GM21360 (cell line): ENCODE data around the gene SRGAP3.

Experiments
- ATAC-seq: cut with Tn5 transposase; IDR thresholded peaks from one replicate; pipeline ENCODE4 v1.9.1; 2021; ENCODE audit warnings: mild to moderate bottlenecking, moderate library complexity; ENCODE audit not compliant: unreplicated experiment

Gene SRGAP3

GRCh38 chr3:9122732-9123364 lies 126.6 kb downstream of the SRGAP3 start:
- no peak for ATAC-seq

- no peak for ATAC-seq
Measured at GRCh38 chr3:9121366-9122001, 128.0 kb downstream of the SRGAP3 start.

GRCh38 chr3:9119331-9119730 lies 130.1 kb downstream of the SRGAP3 start:
- no peak for ATAC-seq

GRCh38 chr3:9118222-9118621 lies 131.2 kb downstream of the SRGAP3 start:
- no peak for ATAC-seq

- no peak for ATAC-seq
Measured at GRCh38 chr3:9117220-9117619, 132.2 kb downstream of the SRGAP3 start.

GRCh38 chr3:9116336-9116735 lies 133.1 kb downstream of the SRGAP3 start:
- no peak for ATAC-seq

- no peak for ATAC-seq
Measured at GRCh38 chr3:9115336-9115735, 134.1 kb downstream of the SRGAP3 start.

- no peak for ATAC-seq
Measured at GRCh38 chr3:9113040-9113439, 136.4 kb downstream of the SRGAP3 start.

- no peak for ATAC-seq
Measured at GRCh38 chr3:9111866-9112265, 137.6 kb downstream of the SRGAP3 start.

- no peak for ATAC-seq
Measured at GRCh38 chr3:9111417-9111816, 138.0 kb downstream of the SRGAP3 start.

- ATAC-seq: no peak
Measured at GRCh38 chr3:9110802-9111201, 138.6 kb downstream of the SRGAP3 start.

- no peak for ATAC-seq
Measured at GRCh38 chr3:9110316-9110715, 139.1 kb downstream of the SRGAP3 start.

GRCh38 chr3:9109568-9109914 lies 139.9 kb downstream of the SRGAP3 start:
- no peak for ATAC-seq

GRCh38 chr3:9108876-9109567 lies 140.4 kb downstream of the SRGAP3 start:
- ATAC-seq: no peak

GRCh38 chr3:9107738-9108137 lies 141.7 kb downstream of the SRGAP3 start:
- ATAC-seq: no peak

- no peak for ATAC-seq
Measured at GRCh38 chr3:9105421-9105820, 144.0 kb downstream of the SRGAP3 start.

- no peak for ATAC-seq
Measured at GRCh38 chr3:9104121-9104520, 145.3 kb downstream of the SRGAP3 start.

- ATAC-seq: no peak
Measured at GRCh38 chr3:9102240-9102981, 147.0 kb downstream of the SRGAP3 start.

- ATAC-seq: no peak
Measured at GRCh38 chr3:9101286-9101685, 148.2 kb downstream of the SRGAP3 start.

GRCh38 chr3:9100513-9100894 lies 148.9 kb downstream of the SRGAP3 start:
- no peak for ATAC-seq

GRCh38 chr3:9099702-9100512 lies 149.5 kb downstream of the SRGAP3 start:
- no peak for ATAC-seq
